ENCODE measurements around the gene TSPAN6.

TSPAN6 gene

GRCh38 chrX:100652266-100652665 lies 15.7 kb upstream of the TSPAN6 start:
- H3K36me3 ChIP-seq (replicated peaks; ENCODE audit: low read depth, low read length) = no peaks in the 10 kb centered on the region
- no peak overlapping the region for H3K4me3 ChIP-seq (ENCODE audit: low read length)
- peaks cover 25% of the 10 kb centered on the region for H3K4me1 ChIP-seq (ENCODE audit: low read length)
- H3K9me3 ChIP-seq (ENCODE audit: insufficient read depth, low read length) = no peaks in the 10 kb centered on the region
- no peak overlapping the region for H3K9ac ChIP-seq (ENCODE audit: low read length)
- no peak overlapping the region for H3K27ac ChIP-seq (ENCODE audit: low read length)
- H2AFZ ChIP-seq (ENCODE audit: low read depth, low read length) = no peak overlapping the region
- H3K79me2 ChIP-seq (ENCODE audit: low read length) = no peaks in the 10 kb centered on the region
- TF ChIP-seq CTCF (IDR thresholded peaks at IDR 0.05; ENCODE audit: low read depth, low read length) (no peak), EZH2phosphoT487 (IDR thresholded peaks at IDR 0.05; ENCODE audit: low read depth) (no peak)
- peaks cover 57% of the 10 kb centered on the region for H3K27me3 ChIP-seq (ENCODE audit: low read depth, low read length)
- peaks cover 12% of the 10 kb centered on the region; the same call in 1 of the 2 replicates for H4K20me1 ChIP-seq (ENCODE audit: insufficient read depth, low read length)
- no peak overlapping the region for H3K4me2 ChIP-seq (ENCODE audit: low read length)

GRCh38 chrX:100650841-100651240 lies 14.2 kb upstream of the TSPAN6 start:
- TF ChIP-seq CTCF (IDR thresholded peaks at IDR 0.05; ENCODE audit: low read depth, low read length) = no peak
- TF ChIP-seq EZH2phosphoT487 (IDR thresholded peaks at IDR 0.05; ENCODE audit: low read depth) = no peak
- Histone ChIP-seq H3K9me3 (ENCODE audit: insufficient read depth, low read length) (no peaks in the 10 kb centered on the region), H3K27ac (ENCODE audit: low read length) (no peak overlapping the region)

GRCh38 chrX:100649550-100650356 lies 13.1 kb upstream of the TSPAN6 start:
- Histone ChIP-seq H3K27ac (ENCODE audit: low read length) (no peak overlapping the region), H3K79me2 (ENCODE audit: low read length) (no peaks in the 10 kb centered on the region), H3K27me3 (ENCODE audit: low read depth, low read length) (peaks cover 82% of the 10 kb centered on the region), H4K20me1 (ENCODE audit: insufficient read depth, low read length) (peaks cover 21% of the 10 kb centered on the region; the same call in 1 of the 2 replicates), H3K4me3 (ENCODE audit: low read length) (peak overlapping the region; percentile 61), H3K36me3 (replicated peaks; ENCODE audit: low read depth, low read length) (no peaks in the 10 kb centered on the region), H3K4me2 (ENCODE audit: low read length) (peak overlapping the region; percentile 85), H2AFZ (ENCODE audit: low read depth, low read length) (no peak overlapping the region), H3K9me3 (ENCODE audit: insufficient read depth, low read length) (no peaks in the 10 kb centered on the region), H3K4me1 (ENCODE audit: low read length) (peaks cover 33% of the 10 kb centered on the region), H3K9ac (ENCODE audit: low read length) (no peak overlapping the region)
- TF ChIP-seq CTCF (IDR thresholded peaks at IDR 0.05; ENCODE audit: low read depth, low read length) = no peak
- TF ChIP-seq EZH2phosphoT487 (IDR thresholded peaks at IDR 0.05; ENCODE audit: low read depth) = no peak

More at GRCh38 chrX:100650841-100651240, 14.2 kb upstream of the TSPAN6 start:
- Histone ChIP-seq H3K4me3 (ENCODE audit: low read length) (no peak overlapping the region), H3K4me2 (ENCODE audit: low read length) (no peak overlapping the region), H3K36me3 (replicated peaks; ENCODE audit: low read depth, low read length) (no peaks in the 10 kb centered on the region), H3K9ac (ENCODE audit: low read length) (no peak overlapping the region), H3K27me3 (ENCODE audit: low read depth, low read length) (peaks cover 71% of the 10 kb centered on the region), H4K20me1 (ENCODE audit: insufficient read depth, low read length) (peaks cover 14% of the 10 kb centered on the region; the same call in 1 of the 2 replicates), H3K4me1 (ENCODE audit: low read length) (peaks cover 28% of the 10 kb centered on the region), H3K79me2 (ENCODE audit: low read length) (no peaks in the 10 kb centered on the region), H2AFZ (ENCODE audit: low read depth, low read length) (no peak overlapping the region)

GRCh38 chrX:100648458-100649417 lies 12.1 kb upstream of the TSPAN6 start:
- no peak overlapping the region for H3K4me3 ChIP-seq (ENCODE audit: low read length)
- TF ChIP-seq CTCF (IDR thresholded peaks at IDR 0.05; ENCODE audit: low read depth, low read length) = no peak
- no peak for TF ChIP-seq EZH2phosphoT487 (IDR thresholded peaks at IDR 0.05; ENCODE audit: low read depth)
- no peak overlapping the region for H2AFZ ChIP-seq (ENCODE audit: low read depth, low read length)
- no peaks in the 10 kb centered on the region for H3K9me3 ChIP-seq (ENCODE audit: insufficient read depth, low read length)
- no peaks in the 10 kb centered on the region for H3K79me2 ChIP-seq (ENCODE audit: low read length)
- no peak overlapping the region for H3K9ac ChIP-seq (ENCODE audit: low read length)
- H3K4me1 ChIP-seq (ENCODE audit: low read length) = peaks cover 38% of the 10 kb centered on the region
- peaks cover 28% of the 10 kb centered on the region for H4K20me1 ChIP-seq (ENCODE audit: insufficient read depth, low read length)
- no peaks in the 10 kb centered on the region for H3K36me3 ChIP-seq (replicated peaks; ENCODE audit: low read depth, low read length)
- no peak overlapping the region for H3K4me2 ChIP-seq (ENCODE audit: low read length)
- no peak overlapping the region for H3K27ac ChIP-seq (ENCODE audit: low read length)
- peaks cover 88% of the 10 kb centered on the region for H3K27me3 ChIP-seq (ENCODE audit: low read depth, low read length)

Measured in OCI-LY3 (cell line).